HepG2 (cell line): ENCODE measurements around the gene PRKD2. TPM values are rescaled to one million over a fixed set of nuclear protein-coding genes. Genes with fewer than 3 reads are reported as not detected.
A peak's percentile ranks its signal among the peaks of the same experiment; 100 is the strongest.

Source experiments
- ATAC-seq: fragments of 200-7000 bp; cut with Tn5 transposase; 3 replicates; pipeline ENCODE4 v1.9.1; 2020; ENCODE audit warnings: mild to moderate bottlenecking, moderate library complexity
- BruUV-seq: library from RNA; stranded (reverse); fragments of 400-500 nt; replicated peaks from 2 replicates; lab custom pipeline; 2021; lab: Mats Ljungman, UMichigan
- CTCF ChIA-PET: fragments of 300-600 bp; formaldehyde crosslinking; extraction: SDS; loops from one replicate; lab custom pipeline; 2021; ENCODE audit warnings: low total read pairs, inconsistent platforms, low intra/inter-chr PET ratio; lab: Yijun Ruan, JAX
- POLR2A ChIA-PET: fragments of 350-600 bp; sonication (Branson Sonifier 250); formaldehyde crosslinking; loops from one replicate; lab custom pipeline; 2020; ENCODE audit warnings: antibody characterized with exemption, inconsistent platforms; lab: Yijun Ruan, JAX
- DNase-seq: peaks from one replicate; pipeline ENCODE4 v3.0.0-alpha.2; 2015; ENCODE audit warnings: low spot score
- FAIRE-seq: peaks from 3 replicates; lab custom pipeline; 2011; peaks lifted over from hg19 to GRCh38; lab: Jason Lieb, UNC
- H2AFZ ChIP-seq: one replicate; pipeline ENCODE4 v1.6.1; 2011; ENCODE audit warnings: low read length, inconsistent platforms
- H3K27ac ChIP-seq: fragments of 300-600 bp; 3 replicates; pipeline ENCODE4 v1.8.0; 2011; ENCODE audit warnings: mixed run types, mild to moderate bottlenecking, mixed read lengths, low read length, inconsistent platforms; ENCODE audit not compliant: insufficient read depth; ENCODE audit errors: extremely low read length
- H3K27me3 ChIP-seq, 2 experiments: fragments of 200-600 bp in 1 of 2; 2 replicates in 1 of 2; 3 replicates in 1 of 2; pipeline versions ENCODE4 v1.6.0 to v1.8.0; 2011; ENCODE audit warnings: low read length in 2 of 2, mild to moderate bottlenecking in 2 of 2, moderate library complexity in 2 of 2, inconsistent platforms in 1 of 2; ENCODE audit not compliant: insufficient read depth in 2 of 2, control insufficient read depth in 1 of 2
- H3K36me3 ChIP-seq, 2 experiments: fragments of 200-600 bp in 1 of 2; replicated peaks in 1 of 2; 2 replicates in 1 of 2; 3 replicates in 1 of 2; pipeline versions ENCODE4 v1.5.1 to v1.8.0; 2011; ENCODE audit warnings: low read length in 2 of 2, inconsistent platforms in 1 of 2; ENCODE audit not compliant: insufficient read depth in 2 of 2, control insufficient read depth in 1 of 2
- H3K4me1 ChIP-seq: 2 replicates; pipeline ENCODE4 v1.5.1; 2012; ENCODE audit warnings: low read length, inconsistent platforms; ENCODE audit not compliant: insufficient read depth
- H3K4me2 ChIP-seq: 2 replicates; pipeline ENCODE4 v1.6.0; 2011; ENCODE audit warnings: low read depth, low read length, inconsistent platforms
- H3K4me3 ChIP-seq, 3 experiments: fragments of 200-600 bp in 1 of 3; sonication (generic), shearing (Covaris generic) in 1 of 3; replicated peaks in 1 of 3; 2 replicates each; pipeline ENCODE4 v1.5.1; 2011 to 2016; ENCODE audit warnings: low read length in 3 of 3, inconsistent platforms in 2 of 3, low read depth in 2 of 3, mild to moderate bottlenecking in 2 of 3, control low read depth in 1 of 3, mixed read lengths in 1 of 3; ENCODE audit not compliant: insufficient read depth in 1 of 3
- H3K79me2 ChIP-seq: one replicate; pipeline ENCODE4 v1.6.1; 2011; ENCODE audit warnings: low read length, inconsistent platforms; ENCODE audit not compliant: insufficient read depth
- H3K9ac ChIP-seq: 2 replicates; pipeline ENCODE4 v1.6.0; 2011; ENCODE audit warnings: mild to moderate bottlenecking, low read depth, low read length, inconsistent platforms; ENCODE audit not compliant: insufficient read depth
- H3K9me3 ChIP-seq: 2 replicates; pipeline ENCODE4 v1.5.1; 2012; ENCODE audit warnings: mild to moderate bottlenecking, low read length
- H4K20me1 ChIP-seq: 2 replicates; pipeline ENCODE4 v1.6.0; 2011; ENCODE audit warnings: inconsistent platforms, mild to moderate bottlenecking, low read length, moderate library complexity; ENCODE audit not compliant: insufficient read depth
- BCLAF1 ChIP-seq: fragments of 450-650 bp; IDR thresholded peaks from 2 replicates; pipeline ENCODE4 v1.6.1; 2017; ENCODE audit warnings: mild to moderate bottlenecking
- HHEX ChIP-seq: IDR thresholded peaks from 2 replicates; pipeline ENCODE4 v1.6.1; 2016; ENCODE audit warnings: control low read depth
- HNRNPK ChIP-seq: fragments of 200-400 bp; formaldehyde crosslinking; IDR thresholded peaks from 2 replicates; pipeline ENCODE4 v1.6.1; 2018; ENCODE audit warnings: low read length, low read depth, moderate library complexity, mild to moderate bottlenecking; ENCODE audit not compliant: poor library complexity, severe bottlenecking
- KDM4B ChIP-seq: sonication (generic); formaldehyde crosslinking; IDR thresholded peaks from 2 replicates; pipeline ENCODE4 v1.4.0; 2020; ENCODE audit warnings: missing genetic modification reagents
- RARG ChIP-seq: sonication (generic); formaldehyde crosslinking; IDR thresholded peaks from 2 replicates; pipeline ENCODE4 v1.4.0; 2020; ENCODE audit warnings: low read depth, mild to moderate bottlenecking, missing genetic modification reagents
- TAF1 ChIP-seq: sonication (generic); formaldehyde crosslinking; IDR thresholded peaks from 2 replicates; pipeline ENCODE4 v1.4.0; 2020; ENCODE audit warnings: missing genetic modification reagents
- YY1 ChIP-seq: IDR thresholded peaks from 2 replicates; pipeline ENCODE4 v1.6.1; 2011; ENCODE audit warnings: low read length, low read depth, moderate library complexity, mild to moderate bottlenecking; ENCODE audit not compliant: insufficient read depth, insufficient replicate concordance
- ZHX1 ChIP-seq: sonication (generic); formaldehyde crosslinking; IDR thresholded peaks from 2 replicates; pipeline ENCODE4 v1.8.1; 2022; ENCODE audit warnings: low read depth, mild to moderate bottlenecking, missing genetic modification reagents
- ZNF234 ChIP-seq: sonication (generic); formaldehyde crosslinking; conservative IDR thresholded peaks from 2 replicates; pipeline ENCODE4 v1.5.1; 2020; ENCODE audit warnings: mild to moderate bottlenecking, missing genetic modification reagents
- ZNF501 ChIP-seq: sonication (generic); formaldehyde crosslinking; IDR thresholded peaks from 2 replicates; pipeline ENCODE4 v1.5.1; 2020; ENCODE audit warnings: mild to moderate bottlenecking, moderate library complexity, missing genetic modification reagents
- ZNF510 ChIP-seq: sonication (generic); formaldehyde crosslinking; IDR thresholded peaks from 2 replicates; pipeline ENCODE4 v1.4.0; 2020; ENCODE audit warnings: low read depth, mild to moderate bottlenecking, missing genetic modification reagents
- ZNF691 ChIP-seq: sonication (generic); formaldehyde crosslinking; IDR thresholded peaks from 2 replicates; pipeline ENCODE4 v1.4.0; 2020; ENCODE audit warnings: missing genetic modification reagents, low read depth, mild to moderate bottlenecking, borderline replicate concordance
- ZNF761 ChIP-seq: sonication (generic); formaldehyde crosslinking; conservative IDR thresholded peaks from 2 replicates; pipeline ENCODE4 v1.4.0; 2020; ENCODE audit warnings: mild to moderate bottlenecking, missing genetic modification reagents
- WGBS: methylation state at CpG from one replicate; pipeline ENCODE4 v1.1.6; 2017; ENCODE audit warnings: low lambda C conversion rate; 5-methylcytosine and 5-hydroxymethylcytosine counted together
- in situ Hi-C: cut with HindIII; loops from 2 replicates; pipeline ENCODE4 v1.10.0; 2017; ENCODE audit warnings: low pct_unique_long_range_greater_than_20kb; ENCODE audit not compliant: extremely low pct_ligation_motif_present
- intact Hi-C: fragments of 100-400 bp; cut with micrococcal nuclease; formaldehyde crosslinking; loops from one replicate; pipeline ENCODE4 v1.10.0; 2022; ENCODE audit not compliant: unreplicated experiment
- polyA plus RNA-seq, 8 experiments: library from polyadenylated mRNA; depleted of rRNA in 3 of 8; stranded (reverse) in 7 of 8; unstranded in 1 of 8; fragments of >200 nt; fragmentation: Illumina TruSeq in 4 of 8; extraction: Trizol in 4 of 8; gene quantifications; 2 replicates each; pipeline versions ENCODE4 v1.2.1 to v1.2.3, GENCODE V29; 2011 to 2016; ENCODE audit warnings: low read depth in 4 of 8, missing spikeins in 1 of 8, mixed read lengths in 1 of 8; ENCODE audit not compliant: insufficient read depth in 1 of 8
- total RNA-seq, 5 experiments: library from RNA; depleted of rRNA; stranded (reverse); fragments of >200 nt; fragmentation: Illumina TruSeq; extraction: Trizol; gene quantifications; 2 replicates each; pipeline ENCODE4 v1.2.3, GENCODE V29; 2016; ENCODE audit warnings: low read depth in 1 of 5

PRKD2 gene
- total and polyA plus RNA-seq, 2 of the 13 experiments (the other 11 are each of a cell fraction or from before 2014, with no cell fraction given), result 6.7 to 7.3 TPM

GRCh38 chr19:46745521-46746280 lies 28.8 kb upstream of the PRKD2 start, which contains the start of gene FKRP:
Gene FKRP, plus strand, starts transcription at chr19:46746057. Its CDS starts 9,394 bp downstream, at chr19:46755451.
- POLR2A ChIA-PET, result interaction anchor here (1.0 to 1.4 kb wide), 4 partner anchors 29 to 110 kb away, joined by 3 read pairs; partner anchors contain the start of gene PRKD2
- in situ Hi-C loops, result no loop called here
- CTCF ChIA-PET, result no interaction called here
- H3K9me3 ChIP-seq, result no peaks in the 10 kb centered on the region
- ATAC-seq (peak; percentile 61), FAIRE-seq (no peak), DNase-seq (no peak)
- H3K27ac ChIP-seq, result peak within 1 kb of the TSS; percentile 71
- H3K36me3 ChIP-seq, result peaks cover 10 to 17% of the 10 kb centered on the region in 2 experiments
- no TSS peak for BruUV-seq
- H4K20me1 ChIP-seq, result peaks cover 34% of the 10 kb centered on the region
- intact Hi-C loops, result no loop called here
- H3K4me3 ChIP-seq, result peak within 1 kb of the TSS; percentile 86 to 98 (median 95)
- peak within 1 kb of the TSS; percentile 94 for H3K9ac ChIP-seq
- no peak within 1 kb of the TSS for H2AFZ ChIP-seq
- H3K4me1 ChIP-seq, result peaks cover 28% of the 10 kb centered on the region
- no peaks in the 10 kb centered on the region; a peak in 2 of 5 replicates for H3K27me3 ChIP-seq
- peak within 1 kb of the TSS; percentile 96 for H3K4me2 ChIP-seq
- under 1% methylated on average over 36 of the region's 68 CpGs for WGBS
- H3K79me2 ChIP-seq, result peaks cover 55% of the 10 kb centered on the region
- TF ChIP-seq ZNF501 (CRISPR knock-in tag), result peak; percentile 69
- TF ChIP-seq HHEX (CRISPR knock-in tag), result no peak
- TF ChIP-seq ZNF761 (CRISPR knock-in tag), result 0 out of 2 replicates have a peak, but pooled peaks have one; percentile 66
- TF ChIP-seq RARG (CRISPR knock-in tag), result no peak
- TF ChIP-seq HNRNPK, result no peak
- peak; percentile 78; the same call in 1 of the 2 replicates for TF ChIP-seq ZNF510 (CRISPR knock-in tag)
- 0 out of 2 replicates have a peak, but pooled peaks have one; percentile 14 for TF ChIP-seq ZHX1 (CRISPR knock-in tag)
- peak; percentile 52; the same call in 1 of the 2 replicates for TF ChIP-seq ZNF691
- peak; percentile 96 for TF ChIP-seq YY1
- no peak for TF ChIP-seq KDM4B (CRISPR knock-in tag)
- no peak for TF ChIP-seq BCLAF1
- no peak for TF ChIP-seq ZNF234 (CRISPR knock-in tag)
- peak; percentile 64 for TF ChIP-seq TAF1 (CRISPR knock-in tag)
